ENCODE results near the gene LPIN1. TPM values are rescaled to one million over a fixed set of nuclear protein-coding genes. Genes with fewer than 3 reads are reported as not detected.

The LPIN1 gene
- total and polyA plus RNA-seq, 2 of the 8 experiments (the other 6 are each of a cell fraction or from before 2014, with no cell fraction given), result 4.3 to 9.8 TPM

GRCh38 chr2:11872948-11873269 is 126.5 kb downstream of the LPIN1 start (continued):
- TF ChIP-seq CHD7 (IDR thresholded peaks at IDR 0.05; ENCODE audit: insufficient replicate concordance, low read length) (no peak), JUN (IDR thresholded peaks at IDR 0.05; ENCODE audit: low read depth, low read length) (no peak)

Data from H1 (cell line).